HepG2 (cell line): ENCODE data around the gene ETV6. TPM values are rescaled to one million over a fixed set of nuclear protein-coding genes. Genes with fewer than 3 reads are reported as not detected.

Source experiments
- ATAC-seq: fragments of 200-7000 bp; cut with Tn5 transposase; 3 replicates; pipeline ENCODE4 v1.9.1; 2020; ENCODE audit warnings: mild to moderate bottlenecking, moderate library complexity
- BruUV-seq: library from RNA; stranded (reverse); fragments of 400-500 nt; replicated peaks from 2 replicates; lab custom pipeline; 2021; lab: Mats Ljungman, UMichigan
- CTCF ChIA-PET: fragments of 300-600 bp; formaldehyde crosslinking; extraction: SDS; loops from one replicate; lab custom pipeline; 2021; ENCODE audit warnings: low total read pairs, inconsistent platforms, low intra/inter-chr PET ratio; lab: Yijun Ruan, JAX
- POLR2A ChIA-PET: fragments of 350-600 bp; sonication (Branson Sonifier 250); formaldehyde crosslinking; loops from one replicate; lab custom pipeline; 2020; ENCODE audit warnings: antibody characterized with exemption, inconsistent platforms; lab: Yijun Ruan, JAX
- DNase-seq: peaks from one replicate; pipeline ENCODE4 v3.0.0-alpha.2; 2015; ENCODE audit warnings: low spot score
- FAIRE-seq: peaks from 3 replicates; lab custom pipeline; 2011; peaks lifted over from hg19 to GRCh38; lab: Jason Lieb, UNC
- H2AFZ ChIP-seq: one replicate; pipeline ENCODE4 v1.6.1; 2011; ENCODE audit warnings: low read length, inconsistent platforms
- H3K27ac ChIP-seq: fragments of 300-600 bp; 3 replicates; pipeline ENCODE4 v1.8.0; 2011; ENCODE audit warnings: mixed run types, mild to moderate bottlenecking, mixed read lengths, low read length, inconsistent platforms; ENCODE audit not compliant: insufficient read depth; ENCODE audit errors: extremely low read length
- H3K27me3 ChIP-seq, 2 experiments: fragments of 200-600 bp in 1 of 2; 2 replicates in 1 of 2; 3 replicates in 1 of 2; pipeline versions ENCODE4 v1.6.0 to v1.8.0; 2011; ENCODE audit warnings: low read length in 2 of 2, mild to moderate bottlenecking in 2 of 2, moderate library complexity in 2 of 2, inconsistent platforms in 1 of 2; ENCODE audit not compliant: insufficient read depth in 2 of 2, control insufficient read depth in 1 of 2
- H3K36me3 ChIP-seq, 2 experiments: fragments of 200-600 bp in 1 of 2; replicated peaks in 1 of 2; 2 replicates in 1 of 2; 3 replicates in 1 of 2; pipeline versions ENCODE4 v1.5.1 to v1.8.0; 2011; ENCODE audit warnings: low read length in 2 of 2, inconsistent platforms in 1 of 2; ENCODE audit not compliant: insufficient read depth in 2 of 2, control insufficient read depth in 1 of 2
- H3K4me1 ChIP-seq: 2 replicates; pipeline ENCODE4 v1.5.1; 2012; ENCODE audit warnings: low read length, inconsistent platforms; ENCODE audit not compliant: insufficient read depth
- H3K4me2 ChIP-seq: 2 replicates; pipeline ENCODE4 v1.6.0; 2011; ENCODE audit warnings: low read depth, low read length, inconsistent platforms
- H3K4me3 ChIP-seq, 3 experiments: fragments of 200-600 bp in 1 of 3; sonication (generic), shearing (Covaris generic) in 1 of 3; replicated peaks in 1 of 3; 2 replicates each; pipeline ENCODE4 v1.5.1; 2011 to 2016; ENCODE audit warnings: low read length in 3 of 3, inconsistent platforms in 2 of 3, low read depth in 2 of 3, mild to moderate bottlenecking in 2 of 3, control low read depth in 1 of 3, mixed read lengths in 1 of 3; ENCODE audit not compliant: insufficient read depth in 1 of 3
- H3K79me2 ChIP-seq: one replicate; pipeline ENCODE4 v1.6.1; 2011; ENCODE audit warnings: low read length, inconsistent platforms; ENCODE audit not compliant: insufficient read depth
- H3K9ac ChIP-seq: 2 replicates; pipeline ENCODE4 v1.6.0; 2011; ENCODE audit warnings: mild to moderate bottlenecking, low read depth, low read length, inconsistent platforms; ENCODE audit not compliant: insufficient read depth
- H3K9me3 ChIP-seq: 2 replicates; pipeline ENCODE4 v1.5.1; 2012; ENCODE audit warnings: mild to moderate bottlenecking, low read length
- H4K20me1 ChIP-seq: 2 replicates; pipeline ENCODE4 v1.6.0; 2011; ENCODE audit warnings: inconsistent platforms, mild to moderate bottlenecking, low read length, moderate library complexity; ENCODE audit not compliant: insufficient read depth
- AKAP8 ChIP-seq: sonication (generic); formaldehyde crosslinking; IDR thresholded peaks from 2 replicates; pipeline ENCODE4 v1.5.1; 2020; ENCODE audit warnings: mild to moderate bottlenecking, missing genetic modification reagents
- HES4 ChIP-seq: sonication (generic); formaldehyde crosslinking; IDR thresholded peaks from 2 replicates; pipeline ENCODE4 v1.9.0; 2021; ENCODE audit warnings: mild to moderate bottlenecking, missing genetic modification reagents, borderline replicate concordance
- MAZ ChIP-seq, 2 experiments: sonication (generic) in 1 of 2; formaldehyde crosslinking in 1 of 2; IDR thresholded peaks; 2 replicates each; pipeline versions ENCODE4 v1.5.0 to v1.6.1; 2012 to 2020; ENCODE audit warnings: low read depth in 2 of 2, mild to moderate bottlenecking in 2 of 2, borderline replicate concordance in 1 of 2, improper control_type of control experiment in 1 of 2, low read length in 1 of 2, missing genetic modification reagents in 1 of 2, moderate library complexity in 1 of 2
- RXRA ChIP-seq: sonication (generic); formaldehyde crosslinking; IDR thresholded peaks from 2 replicates; pipeline ENCODE4 v1.5.1; 2020; ENCODE audit warnings: missing genetic modification reagents
- SKI ChIP-seq: fragments of 450-650 bp; IDR thresholded peaks from one replicate; pipeline ENCODE4 v1.6.1; 2018; ENCODE audit warnings: mild to moderate bottlenecking; ENCODE audit not compliant: partially characterized antibody
- ZMAT5 ChIP-seq: sonication (generic); formaldehyde crosslinking; IDR thresholded peaks from 2 replicates; pipeline ENCODE4 v1.5.0; 2020; ENCODE audit warnings: mild to moderate bottlenecking, low read depth, missing genetic modification reagents, borderline replicate concordance
- ZNF3 ChIP-seq: IDR thresholded peaks from 2 replicates; pipeline ENCODE4 v1.7.0; 2017; ENCODE audit warnings: inconsistent platforms
- ZNF768 ChIP-seq: sonication (generic); formaldehyde crosslinking; IDR thresholded peaks from 2 replicates; pipeline ENCODE4 v1.4.0; 2020; ENCODE audit warnings: missing genetic modification reagents
- ZNF792 ChIP-seq: IDR thresholded peaks from 2 replicates; pipeline ENCODE4 v1.6.1; 2016
- WGBS: methylation state at CpG from one replicate; pipeline ENCODE4 v1.1.6; 2017; ENCODE audit warnings: low lambda C conversion rate; 5-methylcytosine and 5-hydroxymethylcytosine counted together
- in situ Hi-C: cut with HindIII; loops from 2 replicates; pipeline ENCODE4 v1.10.0; 2017; ENCODE audit warnings: low pct_unique_long_range_greater_than_20kb; ENCODE audit not compliant: extremely low pct_ligation_motif_present
- intact Hi-C: fragments of 100-400 bp; cut with micrococcal nuclease; formaldehyde crosslinking; loops from one replicate; pipeline ENCODE4 v1.10.0; 2022; ENCODE audit not compliant: unreplicated experiment
- polyA plus RNA-seq, 8 experiments: library from polyadenylated mRNA; depleted of rRNA in 3 of 8; stranded (reverse) in 7 of 8; unstranded in 1 of 8; fragments of >200 nt; fragmentation: Illumina TruSeq in 4 of 8; extraction: Trizol in 4 of 8; gene quantifications; 2 replicates each; pipeline versions ENCODE4 v1.2.1 to v1.2.3, GENCODE V29; 2011 to 2016; ENCODE audit warnings: low read depth in 4 of 8, missing spikeins in 1 of 8, mixed read lengths in 1 of 8; ENCODE audit not compliant: insufficient read depth in 1 of 8
- total RNA-seq, 5 experiments: library from RNA; depleted of rRNA; stranded (reverse); fragments of >200 nt; fragmentation: Illumina TruSeq; extraction: Trizol; gene quantifications; 2 replicates each; pipeline ENCODE4 v1.2.3, GENCODE V29; 2016; ENCODE audit warnings: low read depth in 1 of 5
- TF ChIP-seq, protein P1 (sequence below): sonication (generic); formaldehyde crosslinking; IDR thresholded peaks from 2 replicates; pipeline ENCODE4 v1.4.0; 2020; ENCODE audit warnings: missing genetic modification reagents
- TF ChIP-seq, protein P2 (sequence below): sonication (generic); formaldehyde crosslinking; IDR thresholded peaks from 2 replicates; pipeline ENCODE4 v1.5.1; 2020; ENCODE audit warnings: mild to moderate bottlenecking, missing genetic modification reagents, moderate library complexity

ETV6 gene
- total and polyA plus RNA-seq, 2 of the 13 experiments (the other 11 are each of a cell fraction or from before 2014, with no cell fraction given): 2.2 to 3.0 TPM

GRCh38 chr12:11833174-11833895 lies 183.9 kb downstream of the ETV6 start:
- Histone ChIP-seq H3K4me2 (no peak overlapping the region), H3K9me3 (no peaks in the 10 kb centered on the region), H2AFZ (no peak overlapping the region), H3K27me3 (no peaks in the 10 kb centered on the region), H4K20me1 (no peaks in the 10 kb centered on the region), H3K4me1 (peaks cover 27% of the 10 kb centered on the region), H3K4me3 (no peak overlapping the region), H3K9ac (no peak overlapping the region), H3K79me2 (no peaks in the 10 kb centered on the region), H3K36me3 (no peaks in the 10 kb centered on the region), H3K27ac (no peak overlapping the region)
- in situ Hi-C loops (no loop called here), intact Hi-C loops (no loop called here)
- ChIA-PET POLR2A (no interaction called here), CTCF (no interaction called here)
- DNase-seq (no peak), ATAC-seq (no peak), FAIRE-seq (no peak)
- BruUV-seq: no TSS peak
- 90% methylated on average over 4 of the region's 4 CpGs for WGBS
- TF ChIP-seq ZNF768 (CRISPR knock-in tag) (peak; percentile 22; the same call in 1 of the 2 replicates), HES4 (CRISPR knock-in tag) (no peak)

- Histone ChIP-seq H3K4me2 (no peak overlapping the region), H2AFZ (no peak overlapping the region), H3K27me3 (no peaks in the 10 kb centered on the region), H3K9ac (no peak overlapping the region), H3K9me3 (no peaks in the 10 kb centered on the region), H3K79me2 (no peaks in the 10 kb centered on the region), H4K20me1 (no peaks in the 10 kb centered on the region), H3K27ac (no peak overlapping the region), H3K36me3 (no peaks in the 10 kb centered on the region), H3K4me3 (no peak overlapping the region), H3K4me1 (peaks cover 27% of the 10 kb centered on the region)
- in situ Hi-C loops: no loop called here
- FAIRE-seq: no peak
- intact Hi-C loops: no loop called here
- WGBS: 71% methylated on average over 4 of the region's 4 CpGs
- no peak for DNase-seq
- ChIA-PET POLR2A (no interaction called here), CTCF (no interaction called here)
- no TSS peak for BruUV-seq
- ATAC-seq: no peak
- TF ChIP-seq, protein P1, sequence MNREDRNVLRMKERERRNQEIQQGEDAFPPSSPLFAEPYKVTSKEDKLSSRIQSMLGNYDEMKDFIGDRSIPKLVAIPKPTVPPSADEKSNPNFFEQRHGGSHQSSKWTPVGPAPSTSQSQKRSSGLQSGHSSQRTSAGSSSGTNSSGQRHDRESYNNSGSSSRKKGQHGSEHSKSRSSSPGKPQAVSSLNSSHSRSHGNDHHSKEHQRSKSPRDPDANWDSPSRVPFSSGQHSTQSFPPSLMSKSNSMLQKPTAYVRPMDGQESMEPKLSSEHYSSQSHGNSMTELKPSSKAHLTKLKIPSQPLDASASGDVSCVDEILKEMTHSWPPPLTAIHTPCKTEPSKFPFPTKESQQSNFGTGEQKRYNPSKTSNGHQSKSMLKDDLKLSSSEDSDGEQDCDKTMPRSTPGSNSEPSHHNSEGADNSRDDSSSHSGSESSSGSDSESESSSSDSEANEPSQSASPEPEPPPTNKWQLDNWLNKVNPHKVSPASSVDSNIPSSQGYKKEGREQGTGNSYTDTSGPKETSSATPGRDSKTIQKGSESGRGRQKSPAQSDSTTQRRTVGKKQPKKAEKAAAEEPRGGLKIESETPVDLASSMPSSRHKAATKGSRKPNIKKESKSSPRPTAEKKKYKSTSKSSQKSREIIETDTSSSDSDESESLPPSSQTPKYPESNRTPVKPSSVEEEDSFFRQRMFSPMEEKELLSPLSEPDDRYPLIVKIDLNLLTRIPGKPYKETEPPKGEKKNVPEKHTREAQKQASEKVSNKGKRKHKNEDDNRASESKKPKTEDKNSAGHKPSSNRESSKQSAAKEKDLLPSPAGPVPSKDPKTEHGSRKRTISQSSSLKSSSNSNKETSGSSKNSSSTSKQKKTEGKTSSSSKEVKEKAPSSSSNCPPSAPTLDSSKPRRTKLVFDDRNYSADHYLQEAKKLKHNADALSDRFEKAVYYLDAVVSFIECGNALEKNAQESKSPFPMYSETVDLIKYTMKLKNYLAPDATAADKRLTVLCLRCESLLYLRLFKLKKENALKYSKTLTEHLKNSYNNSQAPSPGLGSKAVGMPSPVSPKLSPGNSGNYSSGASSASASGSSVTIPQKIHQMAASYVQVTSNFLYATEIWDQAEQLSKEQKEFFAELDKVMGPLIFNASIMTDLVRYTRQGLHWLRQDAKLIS (CRISPR knock-in tag): no peak
- TF ChIP-seq, protein P2, sequence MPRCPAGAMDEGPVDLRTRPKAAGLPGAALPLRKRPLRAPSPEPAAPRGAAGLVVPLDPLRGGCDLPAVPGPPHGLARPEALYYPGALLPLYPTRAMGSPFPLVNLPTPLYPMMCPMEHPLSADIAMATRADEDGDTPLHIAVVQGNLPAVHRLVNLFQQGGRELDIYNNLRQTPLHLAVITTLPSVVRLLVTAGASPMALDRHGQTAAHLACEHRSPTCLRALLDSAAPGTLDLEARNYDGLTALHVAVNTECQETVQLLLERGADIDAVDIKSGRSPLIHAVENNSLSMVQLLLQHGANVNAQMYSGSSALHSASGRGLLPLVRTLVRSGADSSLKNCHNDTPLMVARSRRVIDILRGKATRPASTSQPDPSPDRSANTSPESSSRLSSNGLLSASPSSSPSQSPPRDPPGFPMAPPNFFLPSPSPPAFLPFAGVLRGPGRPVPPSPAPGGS: no peak
- no peak for TF ChIP-seq ZMAT5 (CRISPR knock-in tag)
- no peak for TF ChIP-seq ZNF3 (CRISPR knock-in tag)
- no peak for TF ChIP-seq SKI
- TF ChIP-seq AKAP8 (CRISPR knock-in tag): no peak
- no peak for TF ChIP-seq RXRA (CRISPR knock-in tag)
- TF ChIP-seq MAZ (IDR thresholded peaks at IDR 0.05; ENCODE audit: borderline replicate concordance, low read depth, low read length): no peak
- TF ChIP-seq MAZ (CRISPR knock-in tag; IDR thresholded peaks at IDR 0.05; ENCODE audit: low read depth): no peak
- no peak for TF ChIP-seq ZNF792
Observed at GRCh38 chr12:11834104-11834812, 184.8 kb downstream of the ETV6 start.
